ENCODE data around the gene ILKAP. TPM values are rescaled to one million over a fixed set of nuclear protein-coding genes. Genes with fewer than 3 reads are reported as not detected.

Gene ILKAP
- polyA plus RNA-seq, 1 donor, result 47.1 TPM

GRCh38 chr2:238237431-238238135 is 34.1 kb upstream of the ILKAP start:
- H3K27me3 ChIP-seq (ENCODE audit: control insufficient read depth, insufficient read depth, low read length), result peaks cover 32% of the 10 kb centered on the region
- no peak for DNase-seq
- peaks cover 24% of the 10 kb centered on the region for H3K4me1 ChIP-seq (ENCODE audit: control insufficient read depth, insufficient read depth, low read length)
- H3K36me3 ChIP-seq (ENCODE audit: control insufficient read depth, insufficient read depth, low read length), result no peaks in the 10 kb centered on the region
- peaks cover 7% of the 10 kb centered on the region for H3K9me3 ChIP-seq (ENCODE audit: control insufficient read depth, low read depth, low read length)
- H3K27ac ChIP-seq (ENCODE audit: low read length), result no peak overlapping the region
- no peak overlapping the region for H3K4me3 ChIP-seq (ENCODE audit: low read length)
- no CpG with 5 or more reads among the region's 11 CpGs for WGBS (ENCODE audit: insufficient coverage, low lambda C conversion rate)

- Histone ChIP-seq H3K27me3 (ENCODE audit: control insufficient read depth, insufficient read depth, low read length) (peaks cover 32% of the 10 kb centered on the region), H3K4me3 (ENCODE audit: low read length) (no peak overlapping the region), H3K9me3 (ENCODE audit: control insufficient read depth, low read depth, low read length) (peaks cover 9% of the 10 kb centered on the region), H3K27ac (ENCODE audit: low read length) (no peak overlapping the region), H3K4me1 (ENCODE audit: control insufficient read depth, insufficient read depth, low read length) (peaks cover 14% of the 10 kb centered on the region), H3K36me3 (ENCODE audit: control insufficient read depth, insufficient read depth, low read length) (no peaks in the 10 kb centered on the region)
- no peak for DNase-seq
- WGBS (ENCODE audit: insufficient coverage, low lambda C conversion rate), result no CpG with 5 or more reads among the region's 4 CpGs
Observed at GRCh38 chr2:238236571-238236970, 33.1 kb upstream of the ILKAP start.

GRCh38 chr2:238235856-238236255 is 32.4 kb upstream of the ILKAP start:
- no CpG with 5 or more reads among the region's 7 CpGs for WGBS (ENCODE audit: insufficient coverage, low lambda C conversion rate)

GRCh38 chr2:238235331-238235732 is 31.8 kb upstream of the ILKAP start:
- peaks cover 36% of the 10 kb centered on the region for H3K27me3 ChIP-seq (ENCODE audit: control insufficient read depth, insufficient read depth, low read length)
- no peak for DNase-seq
- peaks cover 8% of the 10 kb centered on the region for H3K4me1 ChIP-seq (ENCODE audit: control insufficient read depth, insufficient read depth, low read length)
- H3K36me3 ChIP-seq (ENCODE audit: control insufficient read depth, insufficient read depth, low read length), result no peaks in the 10 kb centered on the region
- peaks cover 11% of the 10 kb centered on the region for H3K9me3 ChIP-seq (ENCODE audit: control insufficient read depth, low read depth, low read length)
- no peak overlapping the region for H3K27ac ChIP-seq (ENCODE audit: low read length)
- WGBS (ENCODE audit: insufficient coverage, low lambda C conversion rate), result 92% methylated on average over 2 of the region's 11 CpGs
- no peak overlapping the region for H3K4me3 ChIP-seq (ENCODE audit: low read length)

More at GRCh38 chr2:238235856-238236255, 32.4 kb upstream of the ILKAP start:
- Histone ChIP-seq H3K4me3 (ENCODE audit: low read length) (no peak overlapping the region), H3K9me3 (ENCODE audit: control insufficient read depth, low read depth, low read length) (peaks cover 11% of the 10 kb centered on the region), H3K27me3 (ENCODE audit: control insufficient read depth, insufficient read depth, low read length) (peaks cover 38% of the 10 kb centered on the region), H3K27ac (ENCODE audit: low read length) (no peak overlapping the region), H3K36me3 (ENCODE audit: control insufficient read depth, insufficient read depth, low read length) (no peaks in the 10 kb centered on the region), H3K4me1 (ENCODE audit: control insufficient read depth, insufficient read depth, low read length) (peaks cover 9% of the 10 kb centered on the region)
- no peak for DNase-seq

- H3K4me3 ChIP-seq (ENCODE audit: low read length), result no peak overlapping the region
- peaks cover 1% of the 10 kb centered on the region for H3K4me1 ChIP-seq (ENCODE audit: control insufficient read depth, insufficient read depth, low read length)
- H3K36me3 ChIP-seq (ENCODE audit: control insufficient read depth, insufficient read depth, low read length), result no peaks in the 10 kb centered on the region
- WGBS (ENCODE audit: insufficient coverage, low lambda C conversion rate), result 45% methylated on average over 2 of the region's 12 CpGs
- H3K27me3 ChIP-seq (ENCODE audit: control insufficient read depth, insufficient read depth, low read length), result peaks cover 30% of the 10 kb centered on the region
- H3K9me3 ChIP-seq (ENCODE audit: control insufficient read depth, low read depth, low read length), result peaks cover 6% of the 10 kb centered on the region
- H3K27ac ChIP-seq (ENCODE audit: low read length), result no peak overlapping the region
- DNase-seq, result no peak
Observed at GRCh38 chr2:238233625-238234024, 30.1 kb upstream of the ILKAP start.

GRCh38 chr2:238231809-238232208 is 28.3 kb upstream of the ILKAP start:
- Histone ChIP-seq H3K27me3 (ENCODE audit: control insufficient read depth, insufficient read depth, low read length) (peaks cover 14% of the 10 kb centered on the region), H3K4me3 (ENCODE audit: low read length) (peak overlapping the region; percentile 41), H3K9me3 (ENCODE audit: control insufficient read depth, low read depth, low read length) (peaks cover 4% of the 10 kb centered on the region), H3K4me1 (ENCODE audit: control insufficient read depth, insufficient read depth, low read length) (no peaks in the 10 kb centered on the region), H3K27ac (ENCODE audit: low read length) (no peak overlapping the region), H3K36me3 (ENCODE audit: control insufficient read depth, insufficient read depth, low read length) (no peaks in the 10 kb centered on the region)
- WGBS (ENCODE audit: insufficient coverage, low lambda C conversion rate), result 83% methylated on average over 7 of the region's 21 CpGs
- DNase-seq, result no peak

GRCh38 chr2:238231251-238231793 is 27.8 kb upstream of the ILKAP start:
- Histone ChIP-seq H3K4me3 (ENCODE audit: low read length) (peak overlapping the region; percentile 41), H3K27ac (ENCODE audit: low read length) (no peak overlapping the region), H3K4me1 (ENCODE audit: control insufficient read depth, insufficient read depth, low read length) (no peaks in the 10 kb centered on the region), H3K27me3 (ENCODE audit: control insufficient read depth, insufficient read depth, low read length) (peaks cover 10% of the 10 kb centered on the region), H3K36me3 (ENCODE audit: control insufficient read depth, insufficient read depth, low read length) (no peaks in the 10 kb centered on the region), H3K9me3 (ENCODE audit: control insufficient read depth, low read depth, low read length) (peaks cover 4% of the 10 kb centered on the region)
- DNase-seq, result peak; percentile 68 to 73
- WGBS (ENCODE audit: insufficient coverage, low lambda C conversion rate), result no CpG with 5 or more reads among the region's 46 CpGs

- no peak overlapping the region for H3K4me3 ChIP-seq (ENCODE audit: low read length)
- H3K27ac ChIP-seq (ENCODE audit: low read length), result no peak overlapping the region
Observed at GRCh38 chr2:238230699-238231098, 27.2 kb upstream of the ILKAP start.

GRCh38 chr2:238228700-238229099 is 25.2 kb upstream of the ILKAP start:
- DNase-seq, result no peak
- peak overlapping the region; percentile 21 for H3K27ac ChIP-seq (ENCODE audit: low read length)
- no peak overlapping the region for H3K4me3 ChIP-seq (ENCODE audit: low read length)
- peaks cover 8% of the 10 kb centered on the region for H3K27me3 ChIP-seq (ENCODE audit: control insufficient read depth, insufficient read depth, low read length)
- no peaks in the 10 kb centered on the region for H3K4me1 ChIP-seq (ENCODE audit: control insufficient read depth, insufficient read depth, low read length)
- no peaks in the 10 kb centered on the region for H3K36me3 ChIP-seq (ENCODE audit: control insufficient read depth, insufficient read depth, low read length)
- WGBS (ENCODE audit: insufficient coverage, low lambda C conversion rate), result no CpG with 5 or more reads among the region's 4 CpGs
- peaks cover 4% of the 10 kb centered on the region for H3K9me3 ChIP-seq (ENCODE audit: control insufficient read depth, low read depth, low read length)

More at GRCh38 chr2:238230699-238231098, 27.2 kb upstream of the ILKAP start:
- no peak for DNase-seq
- no CpG with 5 or more reads among the region's 5 CpGs for WGBS (ENCODE audit: insufficient coverage, low lambda C conversion rate)
- H3K9me3 ChIP-seq (ENCODE audit: control insufficient read depth, low read depth, low read length), result peaks cover 4% of the 10 kb centered on the region
- H3K36me3 ChIP-seq (ENCODE audit: control insufficient read depth, insufficient read depth, low read length), result no peaks in the 10 kb centered on the region
- no peaks in the 10 kb centered on the region for H3K4me1 ChIP-seq (ENCODE audit: control insufficient read depth, insufficient read depth, low read length)
- peaks cover 10% of the 10 kb centered on the region for H3K27me3 ChIP-seq (ENCODE audit: control insufficient read depth, insufficient read depth, low read length)

GRCh38 chr2:238227587-238228032 is 24.1 kb upstream of the ILKAP start:
- H3K4me1 ChIP-seq (ENCODE audit: control insufficient read depth, insufficient read depth, low read length), result no peaks in the 10 kb centered on the region
- DNase-seq, result no peak
- no peak overlapping the region for H3K4me3 ChIP-seq (ENCODE audit: low read length)
- no peak overlapping the region for H3K27ac ChIP-seq (ENCODE audit: low read length)
- WGBS (ENCODE audit: insufficient coverage, low lambda C conversion rate), result 80% methylated on average over 3 of the region's 11 CpGs
- no peaks in the 10 kb centered on the region for H3K36me3 ChIP-seq (ENCODE audit: control insufficient read depth, insufficient read depth, low read length)
- peaks cover 4% of the 10 kb centered on the region for H3K9me3 ChIP-seq (ENCODE audit: control insufficient read depth, low read depth, low read length)
- peaks cover 5% of the 10 kb centered on the region for H3K27me3 ChIP-seq (ENCODE audit: control insufficient read depth, insufficient read depth, low read length)

All from large intestine (tissue), 3 donors.